Mononuclear cell (primary cell): ENCODE data around the gene DPP6. TPM values are rescaled to one million over a fixed set of nuclear protein-coding genes. Genes with fewer than 3 reads are reported as not detected.

Experiments used
- H3K27me3 ChIP-seq: 2 replicates; pipeline ENCODE4 v1.6.0; 2011; ENCODE audit warnings: low read length, control low read depth; ENCODE audit not compliant: insufficient read depth
- H3K4me1 ChIP-seq: 2 replicates; pipeline ENCODE4 v1.5.1; 2011; ENCODE audit warnings: mild to moderate bottlenecking, low read length, control low read depth; ENCODE audit not compliant: insufficient read depth
- H3K4me3 ChIP-seq: 2 replicates; pipeline ENCODE4 v1.5.1; 2011; ENCODE audit warnings: mild to moderate bottlenecking, low read length, moderate library complexity
- H3K9me3 ChIP-seq: 2 replicates; pipeline ENCODE4 v1.5.1; 2011; ENCODE audit warnings: low read depth, mild to moderate bottlenecking, control low read depth, low read length
- total RNA-seq: library from RNA; depleted of rRNA; stranded (reverse); fragments of >200 nt; gene quantifications from one replicate; pipeline ENCODE4 v1.2.3, GENCODE V29; 2012

DPP6 gene
- total RNA-seq, 1 donor, result not detected

DNA sequence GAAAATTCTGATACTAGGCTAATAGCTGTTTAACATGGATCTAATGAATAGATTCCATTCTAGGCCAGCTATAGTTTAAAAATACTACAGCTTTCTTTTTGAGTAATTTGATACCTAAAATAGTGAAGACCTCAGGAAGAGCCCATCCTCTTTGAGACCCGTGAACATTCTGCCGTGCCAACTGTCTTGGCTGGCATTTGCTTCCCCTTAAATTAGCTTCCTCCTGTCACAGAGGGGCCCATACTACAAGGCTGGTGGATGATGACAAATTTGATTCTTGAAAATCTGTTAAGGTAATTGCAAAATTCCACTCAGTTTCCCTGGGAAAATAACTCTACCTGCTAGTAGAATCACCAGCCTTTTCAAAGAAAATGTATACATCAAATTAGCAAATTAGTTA lies 385.0 kb downstream of the DPP6 start:
- H3K4me3 ChIP-seq, result no peak overlapping the region
- H3K27me3 ChIP-seq, result no peaks in the 10 kb centered on the region
- no peaks in the 10 kb centered on the region for H3K9me3 ChIP-seq
- H3K4me1 ChIP-seq, result no peaks in the 10 kb centered on the region

DNA sequence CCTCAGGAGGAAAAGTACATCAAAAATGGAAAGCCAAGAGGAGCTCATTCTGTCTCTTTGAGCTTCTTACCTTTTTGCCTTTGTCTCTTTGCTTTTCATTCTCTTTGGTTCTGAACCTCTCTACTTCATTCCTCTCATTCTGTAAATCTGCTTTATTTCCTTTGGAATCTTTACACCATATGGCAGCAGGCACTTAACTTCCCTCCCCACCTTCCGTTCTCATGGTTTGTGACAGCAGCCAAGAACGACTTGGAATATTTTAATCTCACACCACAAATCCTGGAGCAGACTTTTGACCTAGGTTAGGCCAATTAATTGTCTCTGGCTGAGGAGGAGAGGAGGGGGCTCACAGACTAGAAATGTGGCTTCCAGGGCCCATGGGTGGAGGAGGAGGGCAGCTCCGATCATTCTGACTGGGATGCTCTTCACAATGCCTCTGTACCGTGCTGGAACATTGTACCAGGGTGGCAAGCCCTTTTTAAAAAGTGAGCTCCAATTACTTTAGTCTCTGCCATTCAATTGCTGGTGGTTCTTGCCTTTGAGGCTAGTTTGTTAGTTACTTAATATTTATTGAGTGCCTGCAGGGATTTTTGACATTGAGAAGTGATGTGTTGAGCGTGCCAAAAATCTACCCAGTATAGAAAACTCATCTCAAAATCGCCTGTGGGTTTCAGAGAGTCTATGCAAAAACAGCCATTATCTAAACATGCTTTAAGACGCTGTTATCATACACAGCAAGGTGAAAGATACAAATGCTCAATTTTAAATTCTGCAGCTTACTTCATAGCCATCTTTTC lies 386.6 kb downstream of the DPP6 start:
- Histone ChIP-seq H3K27me3 (no peaks in the 10 kb centered on the region), H3K4me1 (no peaks in the 10 kb centered on the region), H3K4me3 (no peak overlapping the region), H3K9me3 (no peaks in the 10 kb centered on the region)

DNA sequence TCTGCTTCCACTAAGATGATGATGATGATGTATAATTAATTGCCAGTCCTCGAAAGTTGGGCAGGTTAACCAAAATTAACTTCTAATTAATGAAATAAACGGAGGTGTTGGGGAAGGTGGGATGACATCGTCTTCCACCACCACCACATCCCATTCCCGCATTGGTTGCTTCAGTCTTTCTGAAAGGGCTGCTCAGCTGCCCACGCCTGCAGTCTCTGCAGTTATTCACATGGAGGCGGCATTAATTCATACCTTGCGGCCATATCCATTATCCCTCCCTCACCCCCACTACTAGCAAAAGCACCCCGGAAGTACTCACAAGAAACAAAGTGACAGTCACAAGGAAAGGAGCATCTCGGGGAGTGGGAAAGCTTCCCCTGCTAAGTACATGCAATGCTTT lies 387.9 kb downstream of the DPP6 start:
- Histone ChIP-seq H3K9me3 (no peaks in the 10 kb centered on the region), H3K27me3 (no peaks in the 10 kb centered on the region), H3K4me3 (no peak overlapping the region), H3K4me1 (no peaks in the 10 kb centered on the region)

DNA sequence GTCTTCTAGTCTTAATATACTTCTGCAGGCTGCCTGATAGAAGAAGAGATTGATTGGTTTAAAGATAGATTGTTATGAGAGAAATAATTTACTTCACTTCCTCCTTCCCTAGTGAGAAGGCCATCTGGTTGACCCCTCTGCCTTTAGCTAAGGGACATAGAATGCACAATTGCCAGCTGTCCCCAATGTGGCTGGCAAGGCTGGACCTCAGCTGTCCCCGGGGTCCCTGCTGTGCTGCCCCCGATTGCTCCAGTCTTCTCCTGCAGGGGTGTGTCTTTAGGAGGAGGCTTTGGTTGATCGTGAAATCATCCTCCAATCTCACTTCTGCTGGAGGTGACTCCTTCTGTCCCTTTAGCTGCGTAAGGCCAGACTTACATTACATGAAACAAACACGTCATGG lies 388.5 kb downstream of the DPP6 start:
- Histone ChIP-seq H3K9me3 (no peaks in the 10 kb centered on the region), H3K27me3 (no peaks in the 10 kb centered on the region), H3K4me3 (no peak overlapping the region), H3K4me1 (no peaks in the 10 kb centered on the region)

DNA sequence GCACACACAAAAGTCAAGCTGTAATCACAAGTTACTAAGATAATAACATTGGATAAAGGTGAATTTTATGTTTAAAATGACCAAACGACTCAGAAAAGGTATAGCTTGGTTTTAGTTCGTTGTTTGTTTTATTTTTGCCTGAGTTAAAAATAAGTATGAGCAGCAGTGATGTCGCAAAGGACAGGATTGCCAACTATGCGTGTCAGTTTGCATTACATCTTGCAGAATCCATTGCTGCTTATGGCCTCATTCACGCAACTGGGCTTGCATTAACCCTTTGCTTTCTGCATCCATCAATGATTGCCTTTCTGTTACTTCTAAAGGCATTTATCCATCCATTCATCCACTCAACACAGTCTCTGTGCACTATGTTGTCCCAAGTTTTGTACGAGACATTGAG lies 389.6 kb downstream of the DPP6 start:
- Histone ChIP-seq H3K27me3 (no peaks in the 10 kb centered on the region), H3K4me1 (no peaks in the 10 kb centered on the region), H3K4me3 (no peak overlapping the region), H3K9me3 (no peaks in the 10 kb centered on the region)

DNA sequence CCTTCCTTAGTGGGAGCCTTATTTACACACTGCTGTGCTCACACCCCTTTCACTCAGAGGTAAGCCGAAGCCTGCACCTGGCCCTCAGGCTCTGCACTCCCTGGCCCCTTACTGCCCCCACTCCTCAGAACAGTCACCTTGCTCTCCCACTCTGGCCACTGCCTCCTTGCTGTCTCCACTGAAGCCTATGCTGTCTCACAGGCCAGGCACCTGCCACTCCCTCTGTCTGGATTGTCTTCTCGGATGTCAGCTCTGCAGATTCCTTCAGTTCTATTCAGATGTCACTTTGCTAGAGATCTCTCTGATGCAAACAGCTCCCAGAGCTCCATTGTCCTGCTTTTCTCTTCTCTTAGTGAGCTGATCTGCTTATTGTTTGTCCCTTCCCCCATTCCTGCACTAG lies 390.7 kb downstream of the DPP6 start:
- Histone ChIP-seq H3K4me1 (no peaks in the 10 kb centered on the region), H3K27me3 (no peaks in the 10 kb centered on the region), H3K9me3 (no peaks in the 10 kb centered on the region), H3K4me3 (no peak overlapping the region)

DNA sequence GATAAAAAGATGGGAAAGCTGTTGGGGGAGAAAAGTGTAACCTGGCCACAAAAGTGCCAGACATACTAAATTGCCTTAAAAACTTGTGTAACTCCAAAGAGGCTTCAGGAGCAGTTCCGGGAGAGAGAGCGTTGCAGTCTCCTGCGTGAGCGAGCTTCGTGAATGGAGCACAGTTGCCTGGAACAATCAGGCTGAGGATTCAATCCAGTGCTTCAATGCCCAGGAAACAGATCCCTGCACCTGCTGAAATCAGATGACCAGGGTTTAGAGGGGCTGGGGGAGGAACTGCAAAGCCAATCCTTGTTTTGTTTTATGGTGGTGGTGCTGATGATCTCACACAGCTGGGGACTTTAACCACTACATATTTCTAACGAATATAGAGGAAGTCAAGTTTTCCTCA lies 398.3 kb downstream of the DPP6 start:
- no peaks in the 10 kb centered on the region for H3K9me3 ChIP-seq
- no peaks in the 10 kb centered on the region for H3K27me3 ChIP-seq
- no peaks in the 10 kb centered on the region for H3K4me1 ChIP-seq
- H3K4me3 ChIP-seq, result no peak overlapping the region

DNA sequence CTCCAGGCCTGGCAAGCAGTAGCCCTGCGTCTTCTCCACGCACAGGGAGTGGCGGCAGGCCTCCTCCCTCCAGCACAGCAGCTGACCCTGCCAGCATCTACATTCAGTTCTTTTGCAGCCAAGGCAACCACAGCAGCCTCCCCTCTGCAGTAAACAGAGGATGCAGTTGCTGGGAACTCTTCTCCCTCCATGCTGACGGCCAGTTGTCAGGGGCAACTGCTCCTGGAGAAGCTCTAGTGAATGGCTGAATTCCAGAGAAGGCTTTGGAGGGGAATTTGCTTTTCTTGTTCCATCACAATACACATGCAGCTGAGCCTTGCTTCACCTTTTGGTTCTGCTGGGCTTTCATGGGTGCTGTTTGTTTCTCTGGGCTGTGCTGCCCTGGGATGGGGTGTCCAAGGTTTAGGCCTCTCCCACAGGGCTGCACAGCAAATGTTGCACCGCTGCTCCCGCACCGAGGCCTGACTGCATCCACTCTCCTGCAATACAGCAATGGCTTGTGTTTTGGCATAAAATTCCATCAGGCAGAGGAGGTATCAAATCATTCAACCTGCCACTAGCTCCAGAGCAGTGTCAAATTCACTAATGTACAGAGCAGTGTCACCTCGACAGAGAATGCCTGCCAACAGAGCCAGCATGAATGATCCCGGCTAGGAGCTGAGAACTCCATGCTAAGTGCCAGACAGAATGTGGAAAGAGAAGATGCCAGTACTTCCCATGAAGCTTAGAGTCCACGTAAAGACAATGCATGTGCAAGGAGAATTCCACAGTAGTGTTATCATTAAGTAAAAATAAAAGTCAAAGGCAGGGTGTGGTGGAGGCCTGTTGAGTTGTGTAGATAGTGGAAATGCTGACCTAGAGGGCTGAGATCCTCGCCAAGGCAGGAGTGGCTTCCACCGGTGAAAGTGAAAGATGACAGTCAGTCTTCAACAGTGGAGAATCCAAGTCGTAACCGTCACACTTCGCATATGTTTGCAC lies 399.6 kb downstream of the DPP6 start:
- H3K9me3 ChIP-seq, result no peaks in the 10 kb centered on the region
- H3K4me3 ChIP-seq, result no peak overlapping the region
- no peaks in the 10 kb centered on the region for H3K27me3 ChIP-seq
- H3K4me1 ChIP-seq, result no peaks in the 10 kb centered on the region

DNA sequence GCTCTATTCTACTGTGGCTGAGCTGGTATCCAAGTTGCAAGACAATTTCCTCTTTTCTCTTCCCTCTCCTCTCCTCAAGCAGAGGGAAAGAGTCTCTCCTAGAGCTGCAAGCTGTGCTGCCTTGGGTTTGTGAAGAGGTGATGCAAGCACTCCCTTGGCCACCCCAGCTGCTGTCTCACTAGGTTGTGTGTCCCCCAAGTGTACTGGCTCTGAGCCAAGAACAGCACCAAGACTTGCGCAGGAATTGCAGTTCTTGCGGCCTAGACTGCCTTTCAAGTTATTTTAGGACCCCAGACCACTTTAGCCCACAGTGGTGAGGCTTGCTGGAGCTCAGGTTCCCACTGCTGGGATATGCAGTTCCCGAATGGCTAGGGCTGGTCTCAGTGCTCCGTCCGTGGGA lies 411.6 kb downstream of the DPP6 start:
- no peaks in the 10 kb centered on the region for H3K9me3 ChIP-seq
- H3K4me3 ChIP-seq, result no peak overlapping the region
- no peaks in the 10 kb centered on the region for H3K27me3 ChIP-seq
- no peaks in the 10 kb centered on the region for H3K4me1 ChIP-seq

DNA sequence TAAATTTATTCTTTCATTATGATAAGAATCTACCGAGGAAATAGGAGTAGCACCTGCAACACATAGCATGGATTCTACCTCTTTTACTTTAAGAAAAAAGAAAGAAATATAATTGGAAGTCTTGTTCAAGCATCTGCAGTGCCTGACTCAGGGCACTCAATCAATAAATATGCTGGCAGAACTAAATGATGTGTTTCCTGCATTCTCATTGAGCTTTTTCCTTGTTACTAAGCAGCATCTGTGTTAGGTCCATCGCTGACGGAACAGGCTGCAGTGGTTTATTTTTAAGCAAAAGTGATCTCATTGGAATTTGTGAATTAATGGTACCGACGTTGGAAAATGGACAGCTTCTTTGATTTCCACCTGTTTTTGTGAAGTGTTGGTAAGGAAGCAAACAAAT lies 417.5 kb downstream of the DPP6 start:
- no peaks in the 10 kb centered on the region for H3K27me3 ChIP-seq
- no peaks in the 10 kb centered on the region for H3K9me3 ChIP-seq
- no peaks in the 10 kb centered on the region for H3K4me1 ChIP-seq
- no peak overlapping the region for H3K4me3 ChIP-seq

DNA sequence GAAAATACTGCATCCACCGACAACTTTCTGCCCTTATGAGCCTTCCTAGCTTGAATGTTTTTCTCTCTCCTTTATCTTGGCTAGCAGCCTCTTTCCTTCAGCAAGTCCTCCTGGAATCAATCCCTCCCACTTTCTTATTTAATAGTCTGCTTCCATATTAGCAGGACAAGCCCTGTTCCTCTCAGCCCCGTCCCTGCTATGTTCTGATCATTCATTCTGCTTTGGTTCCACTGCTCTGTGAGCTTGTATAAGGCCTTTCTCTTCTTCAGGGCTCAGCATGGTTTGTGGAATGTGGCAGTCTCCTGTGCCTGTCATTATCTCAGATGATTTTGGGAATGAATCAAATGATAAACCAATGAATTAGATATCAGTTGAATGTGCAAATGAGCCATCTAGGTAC lies 420.1 kb downstream of the DPP6 start:
- no peaks in the 10 kb centered on the region for H3K9me3 ChIP-seq
- no peak overlapping the region for H3K4me3 ChIP-seq
- no peaks in the 10 kb centered on the region for H3K27me3 ChIP-seq
- no peaks in the 10 kb centered on the region for H3K4me1 ChIP-seq

DNA sequence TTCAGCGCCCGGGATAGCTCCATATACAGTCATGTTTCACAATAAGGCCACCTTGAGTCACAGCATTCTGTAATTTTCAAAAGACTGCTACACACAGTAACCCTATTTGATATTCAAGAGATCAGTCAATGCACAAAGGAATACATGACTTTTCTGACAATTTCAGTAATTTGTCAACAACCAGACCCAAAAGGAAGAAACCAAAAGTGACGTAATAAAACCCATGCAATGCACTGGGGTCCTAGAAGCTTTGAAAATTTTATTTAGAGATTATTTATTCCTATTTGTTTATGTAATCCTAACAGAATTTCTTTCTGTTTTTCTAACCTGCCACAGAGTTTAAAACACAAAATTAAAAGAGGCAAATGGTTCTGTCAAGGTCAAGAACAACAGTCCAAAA lies 421.2 kb downstream of the DPP6 start:
- H3K4me1 ChIP-seq, result no peaks in the 10 kb centered on the region
- H3K27me3 ChIP-seq, result no peaks in the 10 kb centered on the region
- no peak overlapping the region for H3K4me3 ChIP-seq
- H3K9me3 ChIP-seq, result no peaks in the 10 kb centered on the region

DNA sequence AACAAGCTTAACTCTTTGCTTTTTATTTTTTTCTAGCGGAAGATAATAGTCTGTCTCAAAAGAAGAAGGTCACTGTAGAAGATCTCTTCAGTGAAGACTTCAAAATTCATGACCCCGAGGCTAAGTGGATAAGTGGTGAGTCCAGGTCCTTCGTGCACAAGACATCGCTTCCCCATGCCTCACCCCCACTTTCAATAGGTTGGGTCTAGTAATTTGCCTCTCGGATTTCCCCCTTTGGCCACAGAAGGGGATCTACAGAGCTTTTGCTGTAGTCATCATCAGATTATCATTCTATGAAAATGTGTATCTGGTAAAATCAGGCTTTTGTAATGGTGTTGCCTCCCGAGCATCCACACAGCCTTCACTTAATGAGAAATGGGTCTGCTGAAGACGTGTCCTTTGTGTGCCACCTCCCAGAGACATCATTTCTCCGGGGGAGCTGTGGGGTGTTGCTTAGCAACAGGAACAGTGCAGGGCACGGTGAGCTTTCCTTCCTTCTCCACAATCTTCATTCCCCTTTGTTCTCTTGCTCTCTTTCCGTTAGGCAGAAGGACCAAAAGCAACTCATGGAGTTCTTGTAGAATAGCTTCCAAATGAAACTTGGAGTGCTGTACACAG lies 422.8 kb downstream of the DPP6 start:
- H3K4me1 ChIP-seq, result no peaks in the 10 kb centered on the region

DNA sequence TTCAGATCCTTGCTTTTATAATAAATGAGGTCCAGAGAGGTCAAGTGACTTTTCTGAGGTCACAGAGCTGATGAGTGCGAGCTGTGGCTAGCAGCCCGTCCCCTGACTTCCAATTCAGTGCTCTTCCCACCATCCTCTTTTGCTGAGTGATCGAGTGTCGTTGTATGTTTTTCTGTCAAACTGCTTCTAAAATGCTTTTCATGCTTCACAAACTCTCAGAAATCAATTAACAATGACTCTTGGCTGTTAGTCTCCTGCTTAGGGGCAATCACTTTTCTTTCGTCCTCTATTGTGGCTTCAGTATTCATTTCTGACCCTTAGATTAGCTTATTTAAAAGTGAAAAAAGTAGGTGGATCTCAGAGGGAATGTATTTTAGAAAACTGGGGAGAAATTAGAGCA lies 423.7 kb downstream of the DPP6 start:
- Histone ChIP-seq H3K4me1 (no peaks in the 10 kb centered on the region), H3K27me3 (no peaks in the 10 kb centered on the region), H3K9me3 (no peaks in the 10 kb centered on the region), H3K4me3 (no peak overlapping the region)

More for the DNA sequence above, 422.8 kb downstream of the DPP6 start:
- Histone ChIP-seq H3K27me3 (no peaks in the 10 kb centered on the region), H3K4me3 (no peak overlapping the region), H3K9me3 (no peaks in the 10 kb centered on the region)

DNA sequence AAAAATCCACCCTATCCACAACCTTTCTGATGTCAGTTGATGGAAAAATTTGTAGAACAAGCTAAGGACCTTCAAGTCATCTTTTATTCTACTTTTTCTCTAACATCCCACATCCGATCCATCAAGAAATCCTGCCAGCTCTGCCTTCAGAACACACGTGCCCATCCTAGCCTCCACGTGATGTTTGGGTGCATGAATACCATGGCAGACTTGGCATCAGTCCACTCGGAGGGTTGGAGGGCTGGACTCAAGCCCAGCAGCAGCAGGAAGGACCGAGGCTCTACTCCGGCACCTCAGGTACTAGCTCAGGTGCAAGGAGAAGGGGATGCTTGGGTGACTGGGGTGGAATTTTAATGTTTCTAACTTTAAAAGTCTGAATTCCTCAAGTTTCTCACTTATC lies 428.6 kb downstream of the DPP6 start:
- no peaks in the 10 kb centered on the region for H3K27me3 ChIP-seq
- no peaks in the 10 kb centered on the region for H3K9me3 ChIP-seq
- H3K4me3 ChIP-seq, result no peak overlapping the region
- no peaks in the 10 kb centered on the region for H3K4me1 ChIP-seq
